ENCODE data around the gene CASP8AP2. TPM values are rescaled to one million over a fixed set of nuclear protein-coding genes. Genes with fewer than 3 reads are reported as not detected.

Gene CASP8AP2
- total and polyA plus RNA-seq, 9 of the 15 experiments (the other 6 are each of a cell fraction or from before 2014, with no cell fraction given), result 10.6 to 30.0 (median 19.1) TPM

GRCh38 chr6:89819336-89820130 lies 10.1 kb upstream of the CASP8AP2 start, which contains the start of gene MDN1:
MDN1 (minus strand) TSS chr6:89819794; CDS start chr6:89819607, 187 bp downstream.
- TSS peak; percentile 60 for BruUV-seq (replicated peaks)
- ChIA-PET POLR2A (interaction anchor here (0.6 to 3.9 kb wide), 10 partner anchors 10 to 283 kb away, joined by 3 to 43 read pairs (median 4); partner anchors contain the start of gene CASP8AP2), CTCF (ENCODE audit: low intra/inter-chr PET ratio) (no interaction called here)
- intact Hi-C loops (cut with micrococcal nuclease), result no loop called here
- Histone ChIP-seq H3K27me3 (ENCODE audit: control insufficient read depth in 2 of 2, insufficient read depth in 2 of 2, low read length in 2 of 2) (no peaks in the 10 kb centered on the region), H3K79me2 (ENCODE audit: control insufficient read depth, insufficient read depth, low read length) (peaks cover 63% of the 10 kb centered on the region), H3K9me3 (replicated peaks; ENCODE audit: control insufficient read depth, insufficient read depth, low read depth, low read length) (no peaks in the 10 kb centered on the region), H3K9me1 (ENCODE audit: control insufficient read depth, insufficient read depth, low read length) (no peaks in the 10 kb centered on the region), H4K20me1 (replicated peaks; ENCODE audit: control insufficient read depth, insufficient read depth, low read length) (peaks cover 12% of the 10 kb centered on the region), H3K4me2 (ENCODE audit: insufficient read depth, low read length) (peak within 1 kb of the TSS; percentile 100), H3K27ac (ENCODE audit: extremely low read depth, low read depth, low read length) (peak within 1 kb of the TSS; percentile 93), H3K36me3 (ENCODE audit: control insufficient read depth, insufficient read depth, low read length) (peaks cover 27% of the 10 kb centered on the region; the same call in 2 of the 3 replicates), H3K4me3 (peak within 1 kb of the TSS; percentile 94), H3K4me1 (replicated peaks in 1 of 2; ENCODE audit: control insufficient read depth in 2 of 2, insufficient read depth in 2 of 2, low read length in 2 of 2) (peaks cover 12 to 14% of the 10 kb centered on the region in 2 experiments; a peak in 4 of 5 replicates), H2AFZ (ENCODE audit: low read depth, low read length) (peak within 1 kb of the TSS; percentile 97), H3K9ac (ENCODE audit: insufficient read depth in 1 of 2, low read depth in 2 of 2, low read length in 2 of 2) (peak within 1 kb of the TSS; percentile 95 to 97)
- DNase-seq (ENCODE audit: extremely low read depth in 1 of 4, low spot score in 3 of 4) (peak; percentile 86 to 97 (median 90)), ATAC-seq (peak; percentile 91), FAIRE-seq (peak; percentile 98)
- in situ Hi-C loops (cut with MboI), result no loop called here
- under 1% methylated on average over 57 of the region's 65 CpGs for WGBS (ENCODE audit: insufficient coverage, low coverage, missing lambda C conversion rate)
- TF ChIP-seq TCF3 (CRISPR knock-in tag; IDR thresholded peaks at IDR 0.05), result no peak; the same call in 1 of the 2 replicates
- TF ChIP-seq HOMEZ (CRISPR knock-in tag; IDR thresholded peaks at IDR 0.05), result no peak
- TF ChIP-seq ZHX1 (conservative IDR thresholded peaks at IDR 0.05; ENCODE audit: low read length), result no peak
- peak; percentile 96 for TF ChIP-seq MXI1 (IDR thresholded peaks at IDR 0.05; ENCODE audit: low read depth, low read length)
- TF ChIP-seq MEF2A (IDR thresholded peaks at IDR 0.05; ENCODE audit: control insufficient read depth, low read depth, low read length), result no peak
- peak; percentile 99 for TF ChIP-seq NKRF (IDR thresholded peaks at IDR 0.05; ENCODE audit: borderline replicate concordance)
- TF ChIP-seq ZC3H4 (CRISPR knock-in tag; IDR thresholded peaks at IDR 0.05; ENCODE audit: borderline replicate concordance), result 0 out of 2 replicates have a peak, but pooled peaks have one; percentile 56
- peak; percentile 100 for TF ChIP-seq CREM (IDR thresholded peaks at IDR 0.05; ENCODE audit: low read depth)
- TF ChIP-seq LCOR (CRISPR knock-in tag; IDR thresholded peaks at IDR 0.05), result peak; percentile 89; the same call in 1 of the 2 replicates
- TF ChIP-seq ZNF263 (CRISPR knock-in tag; IDR thresholded peaks at IDR 0.05; ENCODE audit: borderline replicate concordance), result no peak
- TF ChIP-seq PCBP2 (IDR thresholded peaks at IDR 0.05; ENCODE audit: low read depth, low read length, poor library complexity, severe bottlenecking), result no peak
- TF ChIP-seq FOXP1 (CRISPR knock-in tag; IDR thresholded peaks at IDR 0.05), result peak; percentile 81
- peak; percentile 78 for TF ChIP-seq ZNF431 (CRISPR knock-in tag; IDR thresholded peaks at IDR 0.05)
- no peak for TF ChIP-seq ZNF324 (CRISPR knock-in tag; IDR thresholded peaks at IDR 0.05)
- no peak; the same call in 1 of the 2 replicates for TF ChIP-seq PRMT5 (CRISPR knock-in tag; IDR thresholded peaks at IDR 0.05)

All from K562 (cell line).